ENCODE measurements around the gene SKI. TPM values are rescaled to one million over a fixed set of nuclear protein-coding genes. Genes with fewer than 3 reads are reported as not detected.

SKI gene
- total RNA-seq, 6 experiments from 2014 or later, result 23.7 to 84.8 (median 31.4) TPM

- 0% methylated on average over 7 of the region's 26 CpGs for WGBS (ENCODE audit: insufficient coverage, low coverage, low lambda C conversion rate, missing lambda C conversion rate)
- peak; percentile 46 for TF ChIP-seq POLR2A (IDR thresholded peaks at IDR 0.05)
- TF ChIP-seq CTCF (IDR thresholded peaks at IDR 0.05), result no peak
- Histone ChIP-seq H3K4me1 (peaks cover 0 to 65% (median 34%) of the 10 kb centered on the region in 4 donors), H3K27ac (peak overlapping the region; percentile 68 to 93 (median 73)), H3K9me3 (no peaks in the 10 kb centered on the region), H3K27me3 (no peaks in the 10 kb centered on the region), H3K4me3 (peak overlapping the region; percentile 59 to 77 (median 67)), H3K36me3 (no peaks in the 10 kb centered on the region)
- DNase-seq (peak; percentile 84 to 91 (median 91)), ATAC-seq (peak; percentile 33 to 53 (median 42))
- intact Hi-C loops (cut with DNase I), result loop anchor here in 1 of 2 donors (5.0 to 10.0 kb wide), 2 partner anchors 34 to 73 kb away; no protein-coding TSS in a partner anchor
Observed at GRCh38 chr1:2231532-2232254, 3.6 kb downstream of the SKI start.

- peak overlapping the region; percentile 68 to 93 (median 73) for H3K27ac ChIP-seq
- 0% methylated on average over 4 of the region's 17 CpGs for WGBS (ENCODE audit: insufficient coverage, low coverage, low lambda C conversion rate, missing lambda C conversion rate)
- peak overlapping the region; percentile 59 to 77 (median 67) for H3K4me3 ChIP-seq
- intact Hi-C loops (cut with DNase I), result loop anchor here in 1 of 2 donors (5.0 to 10.0 kb wide), 2 partner anchors 35 to 72 kb away; no protein-coding TSS in a partner anchor
- H3K27me3 ChIP-seq, result no peaks in the 10 kb centered on the region
- DNase-seq (no peak), ATAC-seq (peak in 2 of 4 donors; percentile 0 to 29)
- TF ChIP-seq CTCF (IDR thresholded peaks at IDR 0.05) (no peak), POLR2A (IDR thresholded peaks at IDR 0.05) (no peak)
- no peaks in the 10 kb centered on the region for H3K36me3 ChIP-seq
- H3K9me3 ChIP-seq, result no peaks in the 10 kb centered on the region
- peaks cover 0 to 65% (median 35%) of the 10 kb centered on the region in 4 donors for H3K4me1 ChIP-seq
Observed at GRCh38 chr1:2232255-2232915, 4.3 kb downstream of the SKI start.

- peak overlapping the region; percentile 59 to 77 (median 67) for H3K4me3 ChIP-seq
- no peaks in the 10 kb centered on the region for H3K27me3 ChIP-seq
- TF ChIP-seq POLR2A (IDR thresholded peaks at IDR 0.05) (no peak), CTCF (IDR thresholded peaks at IDR 0.05) (no peak)
- no peaks in the 10 kb centered on the region for H3K9me3 ChIP-seq
- peaks cover 0 to 71% (median 38%) of the 10 kb centered on the region in 4 donors for H3K4me1 ChIP-seq
- WGBS (ENCODE audit: insufficient coverage, low coverage, low lambda C conversion rate, missing lambda C conversion rate), result 9% methylated on average over 6 of the region's 23 CpGs
- DNase-seq, result peak in 1 of 3 donors; percentile 75
- H3K27ac ChIP-seq, result peak overlapping the region; percentile 68 to 93 (median 73)
- intact Hi-C loops (cut with DNase I), result loop anchor here in 1 of 2 donors (5.0 to 10.0 kb wide), 2 partner anchors 36 to 72 kb away; no protein-coding TSS in a partner anchor
- no peaks in the 10 kb centered on the region for H3K36me3 ChIP-seq
- ATAC-seq, result peak in 3 of 4 donors; percentile 1 to 13 (median 4)
Observed at GRCh38 chr1:2232916-2233438, 4.9 kb downstream of the SKI start.

- 25% methylated on average over 7 of the region's 12 CpGs for WGBS (ENCODE audit: insufficient coverage, low coverage, low lambda C conversion rate, missing lambda C conversion rate)
- intact Hi-C loops (cut with DNase I), result loop anchor here in 1 of 2 donors (5.0 to 10.0 kb wide), 2 partner anchors 36 to 71 kb away; no protein-coding TSS in a partner anchor
- peaks cover 0 to 76% (median 43%) of the 10 kb centered on the region in 4 donors for H3K4me1 ChIP-seq
- H3K36me3 ChIP-seq, result no peaks in the 10 kb centered on the region
- H3K4me3 ChIP-seq, result peak overlapping the region in 2 of 3 donors; percentile 59 to 67
- TF ChIP-seq POLR2A (IDR thresholded peaks at IDR 0.05), result no peak
- no peak for TF ChIP-seq CTCF (IDR thresholded peaks at IDR 0.05)
- H3K27me3 ChIP-seq, result no peaks in the 10 kb centered on the region
- ATAC-seq (no peak), DNase-seq (no peak)
- H3K27ac ChIP-seq, result peak overlapping the region; percentile 68 to 93 (median 68)
- no peaks in the 10 kb centered on the region for H3K9me3 ChIP-seq
Observed at GRCh38 chr1:2233468-2233867, 5.3 kb downstream of the SKI start.
